Stimulated activated CD8-positive, alpha-beta memory T cell treated with anti-CD3 and anti-CD28 coated beads, Interleukin-15, amount 100 ng/mL, for 24 hours (primary cell): ENCODE data around the gene IAPP.
"Not testable (repeated sequence)": the region's sequence is repeated elsewhere in the genome, so short reads cannot be mapped to it uniquely, and the experiment has no call there.

Experiments
- DNase-seq: peaks from one replicate; pipeline ENCODE4 v3.0.0-alpha.2; 2020; ENCODE audit warnings: low read depth

The IAPP gene

GRCh38 chr12:21372602-21373001 is at the start of gene IAPP:
IAPP (plus strand) TSS chr12:21372902; CDS start chr12:21373352, 450 bp downstream.
- DNase-seq = no peak

- DNase-seq = no peak
These were observed 49.0 kb upstream of the IAPP start for GRCh38 chr12:21323736-21324135.

- DNase-seq = no peak
These were observed 48.2 kb upstream of the IAPP start for GRCh38 chr12:21324551-21324950.

- DNase-seq = no peak
These were observed 44.1 kb upstream of the IAPP start for GRCh38 chr12:21328578-21328977.

- no peak for DNase-seq
These were observed 41.9 kb upstream of the IAPP start for GRCh38 chr12:21330682-21331253.

- no peak for DNase-seq
These were observed 37.9 kb upstream of the IAPP start, which contains the start of gene SLCO1A2 for GRCh38 chr12:21334771-21335325. SLCO1A2 (minus strand) TSS chr12:21334917; CDS start chr12:21334647, 270 bp downstream.

GRCh38 chr12:21336656-21337055 is 36.0 kb upstream of the IAPP start:
- DNase-seq = no peak

GRCh38 chr12:21337453-21337852 is 35.2 kb upstream of the IAPP start:
- DNase-seq = no peak

- DNase-seq = no peak
These were observed 34.5 kb upstream of the IAPP start for GRCh38 chr12:21337959-21338744.

GRCh38 chr12:21339921-21340320 is 32.8 kb upstream of the IAPP start:
- no peak for DNase-seq

- DNase-seq = no peak
These were observed 32.3 kb upstream of the IAPP start for GRCh38 chr12:21340403-21340802.

GRCh38 chr12:21341769-21342168 is 30.9 kb upstream of the IAPP start:
- no peak for DNase-seq

- DNase-seq = no peak
These were observed 29.1 kb upstream of the IAPP start for GRCh38 chr12:21343636-21344035.

GRCh38 chr12:21346542-21347205 is 26.0 kb upstream of the IAPP start:
- no peak for DNase-seq

- DNase-seq = no peak
These were observed 21.7 kb upstream of the IAPP start for GRCh38 chr12:21350975-21351374.

GRCh38 chr12:21353487-21353886 is 19.2 kb upstream of the IAPP start:
- no peak for DNase-seq

- no peak for DNase-seq
These were observed 18.8 kb upstream of the IAPP start for GRCh38 chr12:21353948-21354347.

- DNase-seq = no peak
These were observed 18.1 kb upstream of the IAPP start for GRCh38 chr12:21354641-21355040.

- DNase-seq = not testable (repeated sequence)
These were observed 12.1 kb upstream of the IAPP start for GRCh38 chr12:21360632-21361031.

GRCh38 chr12:21369141-21369980 is 3.3 kb upstream of the IAPP start:
- no peak for DNase-seq

GRCh38 chr12:21370845-21371449 is 1.8 kb upstream of the IAPP start:
- DNase-seq = no peak
